NOMO-1 (cell line): ENCODE data around the gene KCNAB1.
A peak's percentile ranks its signal among the peaks of the same experiment; 100 is the strongest.

Experiments
- DNase-seq, 2 experiments: peaks; one replicate each; lab custom pipeline; 2025; ENCODE audit not compliant: unreplicated experiment in 2 of 2; lab: John Stamatoyannopoulos, UW

Gene KCNAB1

GRCh38 chr3:156135921-156136638 lies 15.7 kb downstream of the KCNAB1 start:
- DNase-seq = no peak

- DNase-seq = peak; percentile 38 to 52
These were observed 17.0 kb downstream of the KCNAB1 start for GRCh38 chr3:156137397-156137796.

- no peak for DNase-seq
These were observed 19.7 kb downstream of the KCNAB1 start for GRCh38 chr3:156140001-156140595.

- no peak for DNase-seq
These were observed 22.3 kb downstream of the KCNAB1 start for GRCh38 chr3:156142702-156143101.

- DNase-seq = no peak
These were observed 22.8 kb downstream of the KCNAB1 start for GRCh38 chr3:156143136-156143535.

- no peak for DNase-seq
These were observed 23.7 kb downstream of the KCNAB1 start for GRCh38 chr3:156144060-156144459.

- DNase-seq = no peak
These were observed 25.5 kb downstream of the KCNAB1 start for GRCh38 chr3:156145866-156146265.

GRCh38 chr3:156148345-156148945 lies 28.1 kb downstream of the KCNAB1 start:
- no peak for DNase-seq

GRCh38 chr3:156148946-156149381 lies 28.6 kb downstream of the KCNAB1 start:
- DNase-seq = peak in 1 of 2 experiments; percentile 25

- no peak for DNase-seq
These were observed 29.5 kb downstream of the KCNAB1 start for GRCh38 chr3:156149876-156150275.

GRCh38 chr3:156150434-156151066 lies 30.2 kb downstream of the KCNAB1 start:
- peak in 1 of 2 experiments; percentile 59 for DNase-seq

- peak; percentile 12 to 52 for DNase-seq
These were observed 31.5 kb downstream of the KCNAB1 start for GRCh38 chr3:156151824-156152428.

- no peak for DNase-seq
These were observed 38.4 kb downstream of the KCNAB1 start for GRCh38 chr3:156158656-156159295.

- DNase-seq = peak; percentile 40 to 71
These were observed 40.3 kb downstream of the KCNAB1 start for GRCh38 chr3:156160647-156161046.

GRCh38 chr3:156161172-156161571 lies 40.8 kb downstream of the KCNAB1 start:
- DNase-seq = peak; percentile 9 to 49

GRCh38 chr3:156163848-156164247 lies 43.5 kb downstream of the KCNAB1 start:
- no peak for DNase-seq

GRCh38 chr3:156166808-156167207 lies 46.4 kb downstream of the KCNAB1 start:
- DNase-seq = no peak

- no peak for DNase-seq
These were observed 50.2 kb downstream of the KCNAB1 start for GRCh38 chr3:156170571-156170970.

- DNase-seq = no peak
These were observed 51.2 kb downstream of the KCNAB1 start for GRCh38 chr3:156171281-156172267.
